ENCODE data around the gene CMTM3. TPM values are rescaled to one million over a fixed set of nuclear protein-coding genes. Genes with fewer than 3 reads are reported as not detected.

The CMTM3 gene, protein sequence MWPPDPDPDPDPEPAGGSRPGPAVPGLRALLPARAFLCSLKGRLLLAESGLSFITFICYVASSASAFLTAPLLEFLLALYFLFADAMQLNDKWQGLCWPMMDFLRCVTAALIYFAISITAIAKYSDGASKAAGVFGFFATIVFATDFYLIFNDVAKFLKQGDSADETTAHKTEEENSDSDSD
- 1 to 10 TPM; 3.9 to 7.6 (median 5.2) TPM for total RNA-seq
- 1 to 10 TPM; 2.6 to 5.9 (median 3.5) TPM for polyA plus RNA-seq
- long read RNA-seq, donor 1, transcript CMTM3-214 (5 exons, 1,934 nt), result major isoform, 5 of 8 reads
- long read RNA-seq, donor 1, partial matches to known transcripts, result 0 of 8 reads
- long read RNA-seq, donor 1, other reads (novel, unspliced or antisense), result 1 of 8 reads
- long read RNA-seq, donor 2, transcript CMTM3-214 (5 exons, 1,934 nt), result major isoform, 11 of 12 reads
- long read RNA-seq, donor 2, partial matches to known transcripts, result 0 of 12 reads
- long read RNA-seq, donor 2, other reads (novel, unspliced or antisense), result 0 of 12 reads

DNA sequence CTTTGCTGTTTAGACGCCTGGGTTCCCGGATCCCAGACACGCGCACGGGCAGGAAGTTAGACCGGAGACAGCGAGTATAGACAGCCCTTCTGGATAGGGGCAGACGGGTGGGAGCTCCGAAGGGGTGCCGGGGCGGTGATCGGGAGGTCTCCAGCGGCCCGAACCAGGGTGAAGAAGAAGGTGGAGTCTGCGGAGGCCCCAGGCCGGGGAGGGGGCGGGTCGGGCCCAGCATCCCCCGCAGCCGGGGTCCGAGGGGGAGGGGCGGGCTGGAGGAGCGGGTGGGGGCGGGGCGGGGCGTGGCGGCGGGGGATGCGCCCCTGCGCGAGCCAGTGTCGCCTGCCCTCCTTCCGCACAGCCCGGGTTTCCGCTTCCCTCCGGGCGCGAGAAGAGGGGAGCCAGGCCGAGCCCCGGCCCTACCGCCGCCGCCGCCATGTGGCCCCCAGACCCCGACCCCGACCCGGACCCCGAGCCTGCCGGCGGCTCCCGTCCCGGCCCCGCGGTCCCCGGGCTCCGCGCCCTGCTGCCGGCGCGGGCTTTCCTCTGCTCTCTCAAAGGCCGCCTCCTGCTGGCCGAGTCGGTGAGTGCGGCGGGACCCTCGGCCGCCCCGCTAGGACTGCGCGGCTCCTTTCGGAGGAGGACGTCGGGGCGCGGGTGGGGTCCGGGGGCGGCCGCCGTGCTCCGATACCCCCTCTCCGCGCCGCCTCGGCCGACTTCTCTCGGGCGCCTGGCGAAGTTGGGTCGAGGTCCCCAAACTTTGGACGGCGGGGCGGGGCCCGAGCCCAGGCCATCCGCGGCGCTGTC, at the start of gene CMTM3:
TSS of gene CMTM3 (plus strand) at position 329 of the 801 bp plus-strand sequence. CDS start at position 431, 102 bp downstream.
- no peaks in the 10 kb centered on the region for H3K4me1 ChIP-seq
- no peaks in the 10 kb centered on the region for H3K9me3 ChIP-seq
- ATAC-seq (peak; percentile 56 to 63 (median 60)), DNase-seq (peak; percentile 76 to 82)
- H3K27me3 ChIP-seq (ENCODE audit: insufficient read depth in 3 of 3, low read length in 2 of 3), result peaks cover 0 to 22% (median 7%) of the 10 kb centered on the region in 3 donors
- 0 to 1% (median 1%) methylated on average over 42 to 94 of the region's 96 CpGs for WGBS, 3 donors
- TF ChIP-seq, protein P1, sequence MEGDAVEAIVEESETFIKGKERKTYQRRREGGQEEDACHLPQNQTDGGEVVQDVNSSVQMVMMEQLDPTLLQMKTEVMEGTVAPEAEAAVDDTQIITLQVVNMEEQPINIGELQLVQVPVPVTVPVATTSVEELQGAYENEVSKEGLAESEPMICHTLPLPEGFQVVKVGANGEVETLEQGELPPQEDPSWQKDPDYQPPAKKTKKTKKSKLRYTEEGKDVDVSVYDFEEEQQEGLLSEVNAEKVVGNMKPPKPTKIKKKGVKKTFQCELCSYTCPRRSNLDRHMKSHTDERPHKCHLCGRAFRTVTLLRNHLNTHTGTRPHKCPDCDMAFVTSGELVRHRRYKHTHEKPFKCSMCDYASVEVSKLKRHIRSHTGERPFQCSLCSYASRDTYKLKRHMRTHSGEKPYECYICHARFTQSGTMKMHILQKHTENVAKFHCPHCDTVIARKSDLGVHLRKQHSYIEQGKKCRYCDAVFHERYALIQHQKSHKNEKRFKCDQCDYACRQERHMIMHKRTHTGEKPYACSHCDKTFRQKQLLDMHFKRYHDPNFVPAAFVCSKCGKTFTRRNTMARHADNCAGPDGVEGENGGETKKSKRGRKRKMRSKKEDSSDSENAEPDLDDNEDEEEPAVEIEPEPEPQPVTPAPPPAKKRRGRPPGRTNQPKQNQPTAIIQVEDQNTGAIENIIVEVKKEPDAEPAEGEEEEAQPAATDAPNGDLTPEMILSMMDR (IDR thresholded peaks at IDR 0.05), result peak; percentile 70
- intact Hi-C loops (cut with DNase I), result loop anchor here in 1 of 2 donors (10.0 kb wide), 2 partner anchors 120 to 200 kb away; no protein-coding TSS in a partner anchor
- H3K27ac ChIP-seq, result peak within 1 kb of the TSS; percentile 74
- peak within 1 kb of the TSS; percentile 78 for H3K4me3 ChIP-seq
- H3K36me3 ChIP-seq (ENCODE audit: insufficient read depth in 1 of 2, low read depth in 1 of 2), result no peaks in the 10 kb centered on the region

DNA sequence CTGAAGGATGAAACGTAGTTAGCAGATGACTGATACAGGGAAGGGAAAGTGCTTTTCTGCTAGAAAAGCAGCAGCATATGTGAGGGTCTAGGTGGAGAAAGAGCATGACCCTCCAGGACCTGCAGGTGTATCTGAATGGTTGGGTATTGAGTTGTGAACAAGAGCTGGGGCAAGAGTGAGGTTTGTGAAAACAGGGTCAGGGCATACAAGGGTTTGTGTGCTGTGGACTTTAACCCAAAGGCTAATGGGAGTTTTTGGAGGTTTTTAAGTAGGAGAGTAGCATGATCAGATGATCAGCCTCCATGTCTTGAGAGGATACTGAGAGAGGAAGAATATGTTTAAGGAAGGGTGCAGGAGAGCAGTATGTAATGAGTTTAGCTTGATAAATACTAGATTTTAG, 44.4 kb upstream of the CMTM3 start:
- TF ChIP-seq, protein P1 (IDR thresholded peaks at IDR 0.05), result no peak
- no peaks in the 10 kb centered on the region for H3K9me3 ChIP-seq
- intact Hi-C loops (cut with DNase I), result no loop called here
- ATAC-seq, result no peak
- WGBS, 3 donors, result 86 to 93% (median 88%) methylated on average over 1 of the region's 1 CpG
- DNase-seq, result no peak
- peaks cover 0 to 6% of the 10 kb centered on the region in 2 donors for H3K36me3 ChIP-seq (ENCODE audit: insufficient read depth in 1 of 2, low read depth in 1 of 2)
- no peak overlapping the region for H3K27ac ChIP-seq
- no peaks in the 10 kb centered on the region for H3K27me3 ChIP-seq (ENCODE audit: insufficient read depth in 3 of 3, low read length in 2 of 3)
- H3K4me3 ChIP-seq, result no peak overlapping the region
- no peaks in the 10 kb centered on the region for H3K4me1 ChIP-seq

DNA sequence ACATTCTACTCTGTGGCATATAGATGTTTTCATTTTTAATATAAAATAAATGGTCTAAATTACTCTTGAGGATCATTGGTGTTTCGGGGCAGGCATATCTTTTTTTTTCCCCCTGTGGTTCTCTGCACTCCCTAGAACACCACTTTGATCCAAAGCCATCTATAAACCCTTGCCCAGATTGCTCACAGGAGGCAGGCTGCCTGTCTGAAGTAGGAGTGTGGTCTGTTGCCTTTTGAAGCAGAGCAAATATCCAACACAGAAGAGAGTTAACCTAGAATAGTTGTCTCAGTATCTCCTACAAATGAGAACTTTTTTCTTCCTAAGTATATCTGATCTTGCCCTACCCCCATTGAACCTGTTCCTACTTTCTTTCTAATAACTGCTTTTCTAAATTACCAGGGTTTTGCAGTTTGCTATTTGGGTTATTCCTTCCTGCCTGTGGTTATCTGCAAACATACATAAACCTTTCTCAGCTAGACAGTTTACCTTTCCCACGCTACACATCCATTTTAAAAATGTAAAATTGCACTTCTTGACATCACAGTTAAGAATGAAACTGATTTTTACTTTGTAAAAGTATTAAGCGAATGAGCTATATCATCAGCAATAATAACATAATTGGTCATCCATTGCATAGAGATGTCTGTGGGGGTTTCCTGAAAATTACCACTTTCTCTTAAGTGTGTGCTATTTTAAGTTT, 43.0 kb upstream of the CMTM3 start:
- H3K4me3 ChIP-seq, result no peak overlapping the region
- intact Hi-C loops (cut with DNase I), result no loop called here
- H3K4me1 ChIP-seq, result no peaks in the 10 kb centered on the region
- WGBS, 3 donors, result 97 to 98% (median 98%) methylated on average over 3 of the region's 3 CpGs
- no peak for DNase-seq
- no peaks in the 10 kb centered on the region for H3K27me3 ChIP-seq (ENCODE audit: insufficient read depth in 3 of 3, low read length in 2 of 3)
- no peak for ATAC-seq
- TF ChIP-seq, protein P1 (IDR thresholded peaks at IDR 0.05), result no peak
- no peak overlapping the region for H3K27ac ChIP-seq
- H3K36me3 ChIP-seq (ENCODE audit: insufficient read depth in 1 of 2, low read depth in 1 of 2), result peaks cover 0 to 6% of the 10 kb centered on the region in 2 donors
- no peaks in the 10 kb centered on the region for H3K9me3 ChIP-seq

DNA sequence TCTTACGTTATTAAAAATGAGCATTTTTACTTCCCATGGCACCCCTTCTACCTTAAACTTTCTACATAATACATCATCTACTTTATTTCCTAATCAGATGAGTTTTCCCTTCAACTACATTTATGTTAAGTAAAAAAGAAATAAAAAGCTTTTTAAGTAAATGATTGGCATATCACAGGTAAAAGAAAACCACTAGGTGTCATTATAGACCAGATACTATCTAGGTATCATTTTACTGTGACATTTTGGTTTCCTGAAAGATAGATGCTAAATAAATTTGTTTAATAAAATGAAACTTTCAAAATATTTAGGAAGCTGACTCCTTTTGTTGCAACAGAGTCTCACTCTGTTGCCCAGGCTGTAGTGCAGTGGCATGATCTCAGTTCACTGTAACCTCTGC, 42.1 kb upstream of the CMTM3 start:
- Histone ChIP-seq H3K27me3 (ENCODE audit: insufficient read depth in 3 of 3, low read length in 2 of 3) (no peaks in the 10 kb centered on the region), H3K4me1 (no peaks in the 10 kb centered on the region), H3K36me3 (ENCODE audit: insufficient read depth in 1 of 2, low read depth in 1 of 2) (peaks cover 0 to 6% of the 10 kb centered on the region in 2 donors), H3K9me3 (no peaks in the 10 kb centered on the region), H3K4me3 (no peak overlapping the region), H3K27ac (no peak overlapping the region)
- DNase-seq, result no peak
- no peak for ATAC-seq
- 85 to 94% (median 92%) methylated on average over 1 of the region's 1 CpG for WGBS, 3 donors
- intact Hi-C loops (cut with DNase I), result no loop called here
- TF ChIP-seq, protein P1 (IDR thresholded peaks at IDR 0.05), result no peak
